IPS-15b (cell line): ENCODE data around the gene PCDHGB2.
"Not testable (repeated sequence)": the region's sequence is repeated elsewhere in the genome, so short reads cannot be mapped to it uniquely, and the experiment has no call there.

Experiments
- H3K27me3 ChIP-seq: one replicate; pipeline ENCODE4 v1.6.1; 2013; ENCODE audit warnings: low read length; ENCODE audit not compliant: control insufficient read depth, insufficient read depth
- H3K36me3 ChIP-seq: one replicate; pipeline ENCODE4 v1.6.1; 2013; ENCODE audit warnings: low read length; ENCODE audit not compliant: control insufficient read depth, insufficient read depth
- H3K4me1 ChIP-seq: one replicate; pipeline ENCODE4 v1.6.1; 2013; ENCODE audit warnings: mild to moderate bottlenecking, low read length; ENCODE audit not compliant: control insufficient read depth, insufficient read depth
- H3K4me3 ChIP-seq: one replicate; pipeline ENCODE4 v1.5.1; 2013; ENCODE audit warnings: low read depth, low read length
- H3K9ac ChIP-seq: one replicate; pipeline ENCODE4 v1.6.1; 2013; ENCODE audit warnings: low read depth, mild to moderate bottlenecking, low read length
- H3K9me3 ChIP-seq: one replicate; pipeline ENCODE4 v1.6.1; 2013; ENCODE audit warnings: mild to moderate bottlenecking, low read length; ENCODE audit not compliant: control insufficient read depth, insufficient read depth

The PCDHGB2 gene

GRCh38 chr5:141375444-141376155 lies 15.8 kb downstream of the PCDHGB2 start:
- H3K27me3 ChIP-seq, H3K36me3 ChIP-seq, H3K9ac ChIP-seq, H3K4me1 ChIP-seq, H3K4me3 ChIP-seq, H3K9me3 ChIP-seq: not testable (repeated sequence)

- peaks cover 7% of the 10 kb centered on the region for H3K27me3 ChIP-seq
- peaks cover 2% of the 10 kb centered on the region for H3K36me3 ChIP-seq
- peak within 1 kb of the TSS; percentile 75 for H3K4me3 ChIP-seq
- no peaks in the 10 kb centered on the region for H3K9me3 ChIP-seq
- H3K4me1 ChIP-seq = no peaks in the 10 kb centered on the region
- H3K9ac ChIP-seq = peak within 1 kb of the TSS; percentile 65
Measured at GRCh38 chr5:141382469-141383294, 22.9 kb downstream of the PCDHGB2 start, which contains the start of gene PCDHGA7. Gene PCDHGA7, plus strand, starts transcription at chr5:141382742. Its CDS starts 158 bp downstream, at chr5:141382900.

GRCh38 chr5:141383345-141383744 lies 23.6 kb downstream of the PCDHGB2 start:
- H3K4me3 ChIP-seq = peak overlapping the region; percentile 75
- H3K27me3 ChIP-seq = peaks cover 10% of the 10 kb centered on the region
- H3K9me3 ChIP-seq = peaks cover under 1% of the 10 kb centered on the region
- peaks cover 2% of the 10 kb centered on the region for H3K36me3 ChIP-seq
- no peak overlapping the region for H3K9ac ChIP-seq
- H3K4me1 ChIP-seq = no peaks in the 10 kb centered on the region

- H3K4me3 ChIP-seq = no peak overlapping the region
- no peaks in the 10 kb centered on the region for H3K4me1 ChIP-seq
- H3K9me3 ChIP-seq = peaks cover 10% of the 10 kb centered on the region
- H3K27me3 ChIP-seq = peaks cover 16% of the 10 kb centered on the region
- no peak overlapping the region for H3K9ac ChIP-seq
- H3K36me3 ChIP-seq = peaks cover 2% of the 10 kb centered on the region
Measured at GRCh38 chr5:141384471-141385267, 24.9 kb downstream of the PCDHGB2 start.

GRCh38 chr5:141387557-141388311 lies 27.9 kb downstream of the PCDHGB2 start, which contains the start of gene PCDHGB4:
Gene PCDHGB4, plus strand, starts transcription at chr5:141387698. Its CDS starts 187 bp downstream, at chr5:141387885.
- Histone ChIP-seq H3K27me3 (peaks cover 16% of the 10 kb centered on the region), H3K9me3 (peaks cover 11% of the 10 kb centered on the region), H3K4me3 (peak within 1 kb of the TSS; percentile 65)
- not testable (repeated sequence) for H3K36me3 ChIP-seq, H3K4me1 ChIP-seq, H3K9ac ChIP-seq

GRCh38 chr5:141388661-141389060 lies 28.9 kb downstream of the PCDHGB2 start:
- Histone ChIP-seq H3K4me3 (peak overlapping the region; percentile 28), H3K4me1 (no peaks in the 10 kb centered on the region), H3K9ac (no peak overlapping the region), H3K27me3 (peaks cover 13% of the 10 kb centered on the region), H3K36me3 (peaks cover 4% of the 10 kb centered on the region), H3K9me3 (peaks cover 11% of the 10 kb centered on the region)

- H3K4me1 ChIP-seq = no peaks in the 10 kb centered on the region
- H3K4me3 ChIP-seq = no peak overlapping the region
- H3K27me3 ChIP-seq = peaks cover 9% of the 10 kb centered on the region
- peaks cover 4% of the 10 kb centered on the region for H3K36me3 ChIP-seq
- peaks cover 11% of the 10 kb centered on the region for H3K9me3 ChIP-seq
- no peak overlapping the region for H3K9ac ChIP-seq
Measured at GRCh38 chr5:141389153-141390042, 29.6 kb downstream of the PCDHGB2 start.

GRCh38 chr5:141392429-141393198 lies 32.8 kb downstream of the PCDHGB2 start, which contains the start of gene PCDHGA8:
Gene PCDHGA8, plus strand, starts transcription at chr5:141392633. Its CDS starts 181 bp downstream, at chr5:141392814.
- peaks cover 9% of the 10 kb centered on the region for H3K27me3 ChIP-seq
- H3K9ac ChIP-seq = no peak within 1 kb of the TSS
- H3K9me3 ChIP-seq = peaks cover 11% of the 10 kb centered on the region
- no peaks in the 10 kb centered on the region for H3K4me1 ChIP-seq
- no peak within 1 kb of the TSS for H3K4me3 ChIP-seq
- peaks cover 4% of the 10 kb centered on the region for H3K36me3 ChIP-seq

- H3K4me3 ChIP-seq = no peak overlapping the region
- H3K9ac ChIP-seq = no peak overlapping the region
- no peaks in the 10 kb centered on the region for H3K4me1 ChIP-seq
- peaks cover 7% of the 10 kb centered on the region for H3K27me3 ChIP-seq
- H3K9me3 ChIP-seq = peaks cover 11% of the 10 kb centered on the region
- peaks cover 4% of the 10 kb centered on the region for H3K36me3 ChIP-seq
Measured at GRCh38 chr5:141393267-141393666, 33.5 kb downstream of the PCDHGB2 start.
